ENCODE results near the gene SGF29. TPM values are rescaled to one million over a fixed set of nuclear protein-coding genes. Genes with fewer than 3 reads are reported as not detected.

Gene SGF29
- total RNA-seq, 1 experiment from 2014 or later, result 22.3 TPM

- Histone ChIP-seq H3K4me2 (ENCODE audit: low read length) (no peak overlapping the region), H4K20me1 (ENCODE audit: low read length) (no peaks in the 10 kb centered on the region), H3K9me2 (replicated peaks; ENCODE audit: low read length) (no peaks in the 10 kb centered on the region), H3K4me3 (ENCODE audit: low read length) (no peak overlapping the region), H3K27ac (ENCODE audit: low read length) (no peak overlapping the region), H3K4me1 (ENCODE audit: insufficient read depth, low read length) (no peaks in the 10 kb centered on the region), H3K9me3 (ENCODE audit: low read length) (no peaks in the 10 kb centered on the region), H3K79me2 (ENCODE audit: low read length) (no peaks in the 10 kb centered on the region), H2AFZ (ENCODE audit: low read length) (no peak overlapping the region), H3K27me3 (ENCODE audit: low read length) (no peaks in the 10 kb centered on the region), H3F3A (ENCODE audit: low read length, unreplicated experiment) (no peaks in the 10 kb centered on the region), H3K9ac (ENCODE audit: low read length) (no peak overlapping the region), H3K36me3 (ENCODE audit: low read depth, low read length) (no peaks in the 10 kb centered on the region)
- BruUV-seq (replicated peaks), result no TSS peak
- DNase-seq (no peak), ATAC-seq (no peak)
- ChIA-PET POLR2A (ENCODE audit: unreplicated experiment) (no interaction called here), CTCF (no interaction called here)
- intact Hi-C loops (cut with micrococcal nuclease), result loop anchor here (2.0 kb wide), 1 partner anchor 56 kb away; the partner anchor contains the start of gene CLN3
- no peak for TF ChIP-seq EZH2phosphoT487 (IDR thresholded peaks at IDR 0.05; ENCODE audit: borderline replicate concordance, low read length)
- no peak for TF ChIP-seq EZH2 (IDR thresholded peaks at IDR 0.05; ENCODE audit: low read length, unreplicated experiment)
- TF ChIP-seq CTCF (conservative IDR thresholded peaks at IDR 0.05; ENCODE audit: low read depth, low read length), result no peak
Observed at GRCh38 chr16:28548306-28548802, 5.4 kb upstream of the SGF29 start.

- Histone ChIP-seq H3K79me2 (ENCODE audit: low read length) (0 out of 2 replicates have a peak, but pooled peaks cover under 1% of the 10 kb centered on the region), H3K9me3 (ENCODE audit: low read length) (no peaks in the 10 kb centered on the region), H3K36me3 (ENCODE audit: low read depth, low read length) (no peaks in the 10 kb centered on the region), H4K20me1 (ENCODE audit: low read length) (no peaks in the 10 kb centered on the region), H3K9ac (ENCODE audit: low read length) (no peak overlapping the region), H3K4me2 (ENCODE audit: low read length) (no peak overlapping the region), H3K4me1 (ENCODE audit: insufficient read depth, low read length) (0 out of 2 replicates have a peak, but pooled peaks cover under 1% of the 10 kb centered on the region), H2AFZ (ENCODE audit: low read length) (peak overlapping the region; percentile 56; the same call in 1 of the 2 replicates), H3F3A (ENCODE audit: low read length, unreplicated experiment) (no peaks in the 10 kb centered on the region), H3K9me2 (replicated peaks; ENCODE audit: low read length) (no peaks in the 10 kb centered on the region), H3K4me3 (ENCODE audit: low read length) (no peak overlapping the region), H3K27me3 (ENCODE audit: low read length) (no peaks in the 10 kb centered on the region), H3K27ac (ENCODE audit: low read length) (no peak overlapping the region)
- CTCF ChIA-PET, result interaction anchor here (0.7 kb wide), 1 partner anchor 26 kb away, joined by 5 read pairs; no protein-coding TSS in a partner anchor
- POLR2A ChIA-PET (ENCODE audit: unreplicated experiment), result no interaction called here
- peak; percentile 58 for DNase-seq
- no peak for TF ChIP-seq EZH2 (IDR thresholded peaks at IDR 0.05; ENCODE audit: low read length, unreplicated experiment)
- peak; percentile 74 for TF ChIP-seq CTCF (conservative IDR thresholded peaks at IDR 0.05; ENCODE audit: low read depth, low read length)
- ATAC-seq, result peak; percentile 33; the same call in 1 of the 2 replicates
- intact Hi-C loops (cut with micrococcal nuclease), result loop anchor here (2.0 kb wide), 1 partner anchor 57 kb away; the partner anchor contains the start of gene CLN3
- no TSS peak for BruUV-seq (replicated peaks)
Observed at GRCh38 chr16:28549301-28549899, 4.3 kb upstream of the SGF29 start.
